NCI-H1694 (cell line): Measurements from ENCODE around the gene CEP63.
"Not testable (repeated sequence)": the region's sequence is repeated elsewhere in the genome, so short reads cannot be mapped to it uniquely, and the experiment has no call there.

Source experiments
- DNase-seq: peaks from one replicate; lab custom pipeline; 2025; lab: John Stamatoyannopoulos, UW

CEP63 gene

GRCh38 chr3:134516905-134517304, 31.0 kb downstream of the CEP63 start:
- DNase-seq, result no peak

- DNase-seq, result no peak
Measured at GRCh38 chr3:134517791-134518190, 31.9 kb downstream of the CEP63 start.

GRCh38 chr3:134522541-134522940, 36.7 kb downstream of the CEP63 start:
- DNase-seq, result no peak

- no peak for DNase-seq
Measured at GRCh38 chr3:134525293-134525692, 39.4 kb downstream of the CEP63 start.

- no peak for DNase-seq
Measured at GRCh38 chr3:134526319-134526718, 40.5 kb downstream of the CEP63 start.

- no peak for DNase-seq
Measured at GRCh38 chr3:134527037-134527436, 41.2 kb downstream of the CEP63 start.

GRCh38 chr3:134527538-134528186, 41.8 kb downstream of the CEP63 start:
- DNase-seq, result no peak

GRCh38 chr3:134533493-134533892, 47.6 kb downstream of the CEP63 start:
- DNase-seq, result no peak

- DNase-seq, result no peak
Measured at GRCh38 chr3:134535186-134535970, 49.5 kb downstream of the CEP63 start.

GRCh38 chr3:134536781-134537180, 50.9 kb downstream of the CEP63 start:
- DNase-seq, result no peak

- no peak for DNase-seq
Measured at GRCh38 chr3:134542287-134542958, 56.6 kb downstream of the CEP63 start.

- no peak for DNase-seq
Measured at GRCh38 chr3:134543113-134543512, 57.3 kb downstream of the CEP63 start.

GRCh38 chr3:134544316-134544715, 58.5 kb downstream of the CEP63 start:
- no peak for DNase-seq

- DNase-seq, result not testable (repeated sequence)
Measured at GRCh38 chr3:134544783-134545182, 58.9 kb downstream of the CEP63 start.

GRCh38 chr3:134545818-134546217, 60.0 kb downstream of the CEP63 start:
- DNase-seq, result no peak

- no peak for DNase-seq
Measured at GRCh38 chr3:134552784-134553183, 66.9 kb downstream of the CEP63 start.

GRCh38 chr3:134559591-134559990, 73.7 kb downstream of the CEP63 start:
- DNase-seq, result no peak

- DNase-seq, result no peak
Measured at GRCh38 chr3:134562055-134562454, 76.2 kb downstream of the CEP63 start.

GRCh38 chr3:134563601-134564000, 77.7 kb downstream of the CEP63 start:
- DNase-seq, result no peak

GRCh38 chr3:134564991-134565390, 79.1 kb downstream of the CEP63 start:
- no peak for DNase-seq

- DNase-seq, result no peak
Measured at GRCh38 chr3:134567605-134568004, 81.7 kb downstream of the CEP63 start.

- DNase-seq, result no peak
Measured at GRCh38 chr3:134568790-134569189, 82.9 kb downstream of the CEP63 start.

- DNase-seq, result not testable (repeated sequence)
Measured at GRCh38 chr3:134569899-134570298, 84.0 kb downstream of the CEP63 start.
